HG03354 (cell line): Measurements from ENCODE around the gene DNASE2.
"Not testable (repeated sequence)": the region's sequence is repeated elsewhere in the genome, so short reads cannot be mapped to it uniquely, and the experiment has no call there.

Experiments
- ATAC-seq: cut with Tn5 transposase; IDR thresholded peaks from one replicate; pipeline ENCODE4 v1.9.1; 2021; ENCODE audit warnings: mild to moderate bottlenecking; ENCODE audit not compliant: unreplicated experiment, poor library complexity, severe bottlenecking

DNASE2 gene

DNA sequence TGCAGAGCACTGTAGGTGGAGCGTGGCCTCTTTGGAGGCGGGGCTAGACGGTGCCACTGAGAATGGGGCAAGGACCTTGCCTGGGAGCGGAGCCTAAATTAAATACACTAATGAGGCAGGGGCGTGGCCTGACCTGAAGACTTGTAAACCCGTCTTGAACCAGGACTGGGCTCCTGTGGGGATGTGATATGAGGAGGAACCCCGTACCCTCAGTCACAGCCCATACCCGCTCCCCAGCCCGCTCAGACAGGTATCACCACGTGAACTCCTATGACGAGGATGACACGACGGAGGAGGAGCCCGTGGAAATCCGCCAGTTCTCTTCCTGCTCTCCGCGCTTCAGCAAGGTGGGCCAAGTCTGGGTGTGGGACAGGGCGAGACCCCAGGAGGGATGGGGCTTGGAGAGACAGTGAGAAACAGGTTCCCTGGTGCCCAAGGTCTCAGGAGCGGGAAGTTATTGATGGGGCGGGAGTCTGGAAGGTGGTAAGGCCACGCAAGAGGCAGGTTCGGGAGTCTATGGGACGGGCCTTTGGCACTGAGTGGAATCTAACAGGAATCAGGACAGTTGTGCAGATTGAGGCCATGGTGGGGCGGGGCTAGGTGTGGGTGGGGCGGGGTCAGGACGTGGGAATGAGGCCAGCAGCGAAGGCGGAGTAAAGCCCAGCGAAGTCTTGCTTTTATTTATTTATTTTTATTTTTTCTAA is 14.7 kb downstream of the DNASE2 start:
- ATAC-seq = no peak

DNA sequence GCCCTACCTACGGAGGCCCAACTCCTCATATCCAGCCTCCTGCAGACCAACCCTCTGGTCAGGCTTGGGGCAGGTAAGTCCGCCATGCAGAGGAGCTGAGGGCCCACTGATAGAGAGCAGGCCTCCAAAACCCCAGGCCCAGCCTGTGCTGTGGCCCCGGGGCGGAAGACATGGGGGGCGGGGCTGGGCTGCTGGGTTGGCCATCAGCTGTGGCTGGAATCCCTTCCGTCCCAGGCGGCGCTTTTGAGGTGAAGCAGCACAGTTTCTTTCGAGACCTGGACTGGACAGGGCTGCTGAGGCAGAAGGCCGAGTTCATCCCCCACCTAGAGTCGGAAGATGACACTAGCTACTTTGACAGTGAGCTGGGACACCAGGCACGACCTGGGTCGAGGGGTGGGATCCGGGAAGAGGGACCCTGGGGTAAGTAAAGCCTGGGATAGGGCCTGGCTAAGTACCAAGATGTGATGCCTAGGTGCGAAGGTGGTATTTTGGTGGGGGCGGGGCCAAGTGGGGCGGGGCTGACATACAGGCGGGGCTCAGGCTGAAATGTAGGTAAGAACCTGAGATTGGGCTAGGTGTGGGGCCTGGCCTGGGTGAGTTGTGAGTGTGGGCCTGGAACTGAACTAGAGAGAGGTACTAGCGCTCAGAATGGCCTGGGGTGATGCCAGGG is 15.4 kb downstream of the DNASE2 start:
- no peak for ATAC-seq

DNA sequence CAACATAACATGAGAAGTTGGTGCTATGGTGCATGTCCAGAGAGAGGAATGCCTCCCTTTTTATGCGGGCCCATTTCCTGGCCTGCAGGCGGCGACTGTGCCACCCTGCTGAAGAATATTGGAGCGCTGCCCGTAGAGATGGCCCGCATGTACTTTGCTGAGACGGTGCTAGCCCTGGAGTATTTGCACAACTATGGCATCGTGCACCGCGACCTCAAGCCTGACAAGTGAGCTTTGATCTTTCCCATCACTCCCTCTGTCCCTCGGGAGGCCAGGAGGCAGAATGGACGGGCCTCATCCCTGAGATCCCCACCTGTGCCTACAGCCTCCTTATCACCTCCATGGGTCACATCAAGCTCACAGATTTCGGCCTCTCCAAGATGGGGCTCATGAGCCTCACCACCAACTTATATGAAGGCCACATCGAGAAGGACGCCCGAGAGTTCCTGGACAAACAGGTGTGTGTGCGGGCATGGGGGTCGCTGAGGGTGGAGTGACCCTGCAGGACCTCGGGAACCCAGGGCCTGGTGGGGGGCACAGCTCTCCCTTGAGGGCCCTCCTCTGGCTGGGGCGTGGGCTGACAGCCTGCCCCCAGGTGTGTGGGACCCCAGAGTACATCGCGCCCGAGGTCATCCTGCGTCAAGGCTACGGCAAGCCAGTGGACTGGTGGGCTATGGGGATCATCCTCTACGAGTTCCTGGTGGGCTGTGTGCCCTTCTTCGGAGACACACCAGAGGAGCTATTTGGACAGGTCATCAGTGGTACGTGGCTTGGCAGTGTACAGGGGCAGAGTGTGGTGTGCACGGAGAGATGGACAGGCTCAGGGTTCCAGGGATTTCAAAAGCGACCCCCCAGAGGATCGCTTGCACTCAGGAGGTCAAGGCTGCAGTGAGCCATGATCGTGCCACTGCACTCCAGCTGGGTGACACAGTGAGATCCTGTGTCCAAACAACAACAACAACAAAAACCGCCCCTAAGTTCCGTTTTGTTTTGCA is 16.2 kb downstream of the DNASE2 start:
- ATAC-seq = no peak

DNA sequence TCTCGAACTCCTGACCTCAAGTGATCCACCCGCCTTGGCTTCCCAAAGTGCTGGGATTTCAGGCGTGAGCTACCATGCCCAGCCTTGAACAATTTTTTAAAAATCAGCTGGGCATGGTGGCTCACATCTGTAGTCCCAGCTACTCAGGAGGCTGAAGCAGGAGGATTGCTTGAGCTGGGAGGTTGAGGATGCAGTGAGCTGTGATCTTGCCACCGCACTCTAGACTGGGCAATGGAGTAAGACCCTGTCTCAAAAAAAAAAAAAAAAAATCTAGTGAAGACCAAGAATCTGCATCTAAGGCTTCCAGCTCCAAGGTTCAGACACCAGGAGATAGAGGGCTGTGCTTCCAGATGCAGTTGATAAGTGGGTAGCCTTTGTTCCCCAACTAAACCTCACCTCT is 17.1 kb downstream of the DNASE2 start:
- ATAC-seq = no peak

DNA sequence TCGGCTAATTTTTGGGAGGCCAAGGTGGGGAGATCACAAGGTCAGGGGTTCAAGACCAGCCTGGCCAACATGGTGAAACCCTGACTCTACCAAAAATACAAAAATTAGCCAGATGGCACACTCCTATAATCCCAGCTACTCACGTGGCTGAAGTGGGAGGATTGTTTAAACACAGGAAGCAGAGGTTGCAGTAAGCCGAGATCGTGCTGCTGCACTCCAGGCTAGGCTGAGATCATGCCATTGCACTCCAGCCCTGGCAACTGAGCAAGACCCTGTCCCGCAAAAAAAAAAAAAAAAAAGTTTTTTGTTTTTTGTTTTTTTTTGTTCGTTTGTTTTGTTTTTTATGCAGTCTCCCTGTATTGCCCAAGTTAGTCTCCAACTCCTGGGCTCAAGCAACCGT is 21.7 kb downstream of the DNASE2 start:
- ATAC-seq = no peak

DNA sequence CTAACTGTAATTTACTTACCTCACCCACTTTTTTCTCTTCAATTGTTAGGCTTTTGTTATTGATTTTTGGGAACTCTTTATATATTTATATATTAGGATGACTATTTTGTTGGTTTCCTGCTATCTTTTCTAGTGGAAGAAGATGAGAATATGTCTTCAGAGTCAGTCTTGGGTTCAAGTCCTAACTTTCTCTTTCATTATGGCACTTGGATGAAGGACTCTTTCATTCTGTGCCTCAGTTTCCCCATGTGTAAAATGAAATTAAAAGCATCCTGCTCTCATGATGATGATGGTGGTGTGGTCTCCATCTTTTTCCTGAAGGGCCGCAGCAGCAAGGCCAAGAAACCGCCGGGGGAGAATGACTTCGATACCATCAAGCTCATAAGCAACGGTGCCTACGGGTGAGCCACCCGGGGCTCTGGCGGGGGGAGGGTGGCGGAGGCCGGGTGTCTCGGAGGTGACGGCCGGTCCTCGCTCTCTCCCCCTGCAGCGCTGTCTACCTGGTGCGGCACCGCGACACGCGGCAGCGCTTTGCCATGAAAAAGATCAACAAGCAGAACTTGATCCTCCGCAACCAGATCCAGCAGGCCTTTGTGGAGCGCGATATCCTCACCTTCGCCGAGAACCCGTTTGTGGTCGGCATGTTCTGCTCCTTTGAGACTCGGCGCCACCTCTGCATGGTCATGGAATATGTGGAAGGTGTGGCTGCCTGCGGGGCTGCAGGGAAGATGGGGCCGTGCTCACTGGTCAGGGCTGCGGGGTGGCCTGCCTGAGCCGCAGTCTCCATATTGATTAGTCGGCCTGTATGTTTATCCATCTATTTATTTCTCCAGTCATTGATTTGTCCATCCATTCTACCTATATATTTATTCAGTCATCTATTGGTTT is 23.0 kb downstream of the DNASE2 start:
- ATAC-seq = no peak

DNA sequence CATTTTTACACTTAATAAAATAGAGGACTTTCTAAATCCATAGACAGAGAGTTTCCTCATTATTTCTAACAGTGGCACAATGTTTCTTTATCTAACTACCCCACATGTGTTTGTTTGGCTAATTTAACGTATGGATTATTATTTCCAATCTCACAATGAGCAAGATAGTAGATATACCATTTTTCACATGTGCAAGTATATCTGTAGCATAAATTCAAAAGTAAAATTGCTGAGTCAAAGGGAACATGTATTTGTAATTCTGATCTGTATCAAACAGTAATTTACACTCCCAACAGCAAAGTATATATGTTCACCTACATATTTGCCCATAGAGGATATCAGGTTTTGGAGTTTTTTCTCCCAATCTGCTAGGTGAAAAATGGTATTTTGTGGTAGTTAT is 24.6 kb downstream of the DNASE2 start:
- ATAC-seq = no peak

DNA sequence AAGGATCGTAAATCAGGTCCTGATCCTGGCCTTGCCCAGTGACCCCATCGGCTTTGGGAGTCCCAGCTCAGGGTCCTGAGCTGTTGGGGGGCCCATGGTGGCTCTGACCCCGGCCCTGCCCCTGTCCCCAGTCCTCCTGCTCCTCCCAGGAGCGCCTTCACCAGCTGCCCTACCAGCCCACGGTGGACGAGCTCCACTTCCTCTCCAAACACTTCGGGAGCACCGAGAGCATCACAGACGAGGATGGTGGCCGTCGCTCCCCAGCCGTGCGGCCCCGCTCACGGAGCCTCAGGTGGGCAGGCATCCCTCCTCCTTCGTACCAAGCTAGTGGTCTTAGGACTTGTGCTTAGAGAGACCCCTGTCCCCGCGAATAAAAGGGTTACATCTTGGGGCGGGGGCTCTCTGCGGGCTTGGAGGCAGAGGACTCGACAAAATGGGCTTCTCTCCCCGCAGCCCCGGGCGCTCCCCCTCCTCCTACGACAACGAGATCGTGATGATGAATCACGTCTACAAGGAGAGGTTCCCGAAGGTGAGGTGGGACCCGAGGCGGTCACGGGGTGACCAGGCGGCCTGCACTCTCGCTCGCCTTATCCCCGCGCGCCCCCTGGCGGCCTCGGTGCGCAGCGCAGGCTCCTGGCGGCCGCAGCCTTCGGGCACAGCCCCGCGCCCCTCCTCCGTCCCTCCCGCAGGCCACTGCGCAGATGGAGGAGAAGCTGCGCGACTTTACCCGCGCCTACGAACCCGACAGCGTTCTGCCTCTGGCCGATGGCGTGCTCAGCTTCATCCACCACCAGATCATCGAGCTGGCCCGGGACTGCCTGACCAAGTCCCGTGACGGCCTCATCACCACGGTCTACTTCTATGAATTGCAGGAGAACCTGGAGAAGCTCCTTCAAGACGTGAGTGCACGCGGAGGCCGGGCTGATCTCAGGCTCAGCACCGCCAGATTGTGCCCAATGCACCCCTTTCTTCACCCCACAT is 33.8 kb downstream of the DNASE2 start:
- ATAC-seq = no peak

DNA sequence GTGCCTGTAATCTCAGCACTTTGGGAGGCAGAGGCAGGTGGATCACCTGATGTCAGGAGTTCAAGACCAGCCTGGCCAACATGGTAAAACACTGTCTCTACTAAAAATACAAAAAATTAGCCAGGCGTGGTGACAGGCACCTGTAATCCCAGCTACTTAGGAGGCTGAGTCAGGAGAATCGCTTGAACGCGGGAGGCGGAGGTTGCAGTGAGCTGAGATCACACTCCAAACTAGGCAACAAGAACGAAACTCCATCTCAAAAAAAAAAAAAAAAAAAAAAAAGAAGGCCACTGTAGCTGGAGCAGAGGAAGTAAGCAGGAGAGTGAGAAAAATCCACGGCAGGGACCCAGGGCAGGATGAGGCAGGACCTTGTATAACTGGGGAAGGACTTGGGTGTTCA is 34.6 kb downstream of the DNASE2 start:
- not testable (repeated sequence) for ATAC-seq

DNA sequence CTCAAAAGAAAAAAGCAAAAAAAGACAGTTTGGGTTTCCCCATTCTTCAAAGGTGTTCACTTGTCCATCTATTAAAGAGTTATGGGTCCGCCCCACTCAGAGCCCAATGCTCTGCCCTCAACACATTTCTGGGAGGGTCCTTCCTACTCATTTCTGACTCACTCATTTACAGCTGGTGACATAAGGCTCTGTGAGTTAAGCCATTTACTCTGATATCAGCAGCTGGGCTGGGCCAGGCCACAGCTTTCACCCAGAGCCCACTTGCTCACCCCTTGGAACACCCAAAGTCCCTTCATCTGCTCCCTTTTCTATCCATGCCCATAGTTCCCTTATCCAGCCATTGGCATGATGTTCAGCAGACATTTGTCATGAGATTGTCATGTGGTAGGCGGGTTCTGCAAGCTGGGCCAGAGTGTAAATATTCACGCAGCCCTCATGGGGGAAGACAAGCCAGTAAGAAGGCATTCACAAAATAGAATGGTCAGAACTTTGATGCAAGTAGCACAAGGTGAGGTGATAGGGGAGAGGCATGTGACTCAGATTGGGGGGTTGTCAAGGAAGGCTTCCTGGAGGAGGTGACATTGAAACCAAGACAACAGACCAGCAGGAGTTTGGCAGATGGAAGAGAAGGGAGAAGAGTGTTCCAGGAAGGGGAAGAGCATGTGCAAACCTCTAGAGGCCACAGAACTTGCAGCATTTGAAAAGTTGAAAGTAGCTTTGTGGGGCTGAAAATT is 37.1 kb downstream of the DNASE2 start:
- no peak for ATAC-seq

DNA sequence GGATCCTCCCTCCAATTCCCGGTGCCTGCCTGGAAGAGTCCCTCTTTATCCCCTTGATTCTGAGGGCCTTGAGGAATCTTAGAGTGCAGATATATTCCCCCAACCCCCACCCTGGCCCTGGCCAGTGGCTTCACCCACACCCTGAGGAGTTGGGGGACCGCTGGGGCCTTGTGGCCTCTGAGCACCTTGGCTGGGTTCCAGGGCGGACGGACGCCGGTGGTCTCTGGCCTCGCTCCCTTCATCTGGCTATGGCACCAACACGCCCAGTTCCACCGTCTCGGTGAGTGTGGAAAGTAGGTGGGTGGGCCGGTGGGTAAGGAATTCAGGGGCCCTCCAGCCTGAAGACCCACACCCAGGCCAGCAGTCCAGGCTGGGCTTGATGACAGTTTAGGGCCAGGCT is 37.9 kb downstream of the DNASE2 start:
- ATAC-seq = no peak

DNA sequence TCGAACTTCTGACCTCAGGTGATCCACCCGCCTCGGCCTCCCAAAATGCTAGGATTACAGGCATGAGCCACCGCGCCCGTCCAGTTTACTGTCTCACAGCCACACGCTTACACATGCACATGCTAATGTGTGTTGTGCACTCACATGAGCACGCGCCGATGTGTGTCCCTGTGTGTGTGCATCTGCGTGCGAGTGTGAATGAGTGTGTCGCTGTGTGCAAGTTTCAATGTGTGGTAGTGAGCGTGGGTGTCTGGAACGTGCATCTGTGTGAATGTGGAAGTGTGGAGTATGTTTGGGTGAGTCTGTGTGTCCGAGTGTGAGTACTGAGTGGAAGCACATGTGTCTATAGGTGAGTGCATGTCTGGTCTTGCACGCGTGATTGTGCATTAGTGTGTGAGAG is 38.7 kb downstream of the DNASE2 start:
- no peak for ATAC-seq

DNA sequence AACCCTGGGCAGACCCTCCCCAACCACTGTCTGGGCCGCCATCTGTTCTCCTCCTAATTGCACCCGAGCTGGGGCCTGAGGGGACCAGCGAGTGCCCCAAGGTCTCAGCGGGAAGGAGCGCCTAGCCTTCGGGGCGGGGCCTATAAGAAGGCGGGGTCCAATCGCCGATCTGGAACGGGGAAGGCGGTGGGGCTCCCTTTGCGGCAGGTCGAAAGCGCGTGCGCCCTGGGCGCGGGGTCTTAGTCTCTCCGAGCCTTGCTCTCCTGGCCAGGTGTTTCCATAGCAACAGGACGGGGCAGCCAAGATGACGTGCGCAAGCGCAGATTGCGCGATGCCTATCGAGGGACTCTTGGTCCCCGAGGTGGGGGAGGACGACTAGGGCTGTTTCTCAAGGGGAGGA is 40.2 kb downstream of the DNASE2 start:
- no peak for ATAC-seq

DNA sequence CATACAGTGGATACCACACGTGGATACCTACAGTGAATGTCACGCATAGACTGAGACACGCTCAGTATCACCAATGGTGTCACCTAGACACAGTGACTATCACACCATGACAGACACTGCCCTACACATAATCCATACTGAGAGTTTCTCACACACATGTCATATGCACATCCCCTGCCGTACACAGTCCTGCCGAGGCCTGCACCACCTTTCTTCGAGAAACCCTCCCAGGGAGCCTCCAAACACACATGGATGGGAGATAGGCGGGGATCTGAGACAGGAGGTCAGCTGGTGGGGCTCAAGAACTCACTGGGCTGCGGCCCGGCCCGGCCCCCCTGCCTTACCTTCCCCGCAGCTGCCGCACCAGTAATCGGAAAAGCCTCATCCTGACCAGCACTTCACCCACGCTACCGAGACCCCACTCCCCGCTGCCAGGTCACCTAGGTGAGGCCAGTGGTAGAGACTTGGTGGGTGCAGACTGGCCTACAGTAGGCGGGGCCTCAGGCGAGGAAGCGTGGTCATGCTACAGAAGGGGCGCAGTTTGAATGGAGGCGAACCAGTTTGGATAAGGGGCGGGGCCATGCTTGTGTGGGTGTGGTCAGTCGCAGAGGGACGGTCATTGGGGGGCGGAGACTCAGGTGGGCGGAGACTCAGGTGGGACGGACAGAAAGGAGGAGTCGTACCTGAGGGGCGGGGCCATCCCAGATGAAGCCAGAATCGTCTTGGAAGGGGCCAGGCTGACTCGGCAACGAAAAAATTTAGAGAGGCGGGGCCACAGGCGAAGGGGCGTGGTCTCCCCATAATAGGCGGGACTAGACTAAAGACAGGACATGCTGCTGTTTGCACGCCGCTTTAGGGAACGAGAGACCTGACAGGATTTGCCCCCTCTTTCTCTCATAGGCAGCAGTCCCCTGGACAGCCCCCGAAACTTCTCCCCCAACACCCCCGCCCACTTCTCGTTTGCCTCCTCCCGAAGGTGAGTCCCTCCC is 40.9 kb downstream of the DNASE2 start:
- no peak for ATAC-seq

DNA sequence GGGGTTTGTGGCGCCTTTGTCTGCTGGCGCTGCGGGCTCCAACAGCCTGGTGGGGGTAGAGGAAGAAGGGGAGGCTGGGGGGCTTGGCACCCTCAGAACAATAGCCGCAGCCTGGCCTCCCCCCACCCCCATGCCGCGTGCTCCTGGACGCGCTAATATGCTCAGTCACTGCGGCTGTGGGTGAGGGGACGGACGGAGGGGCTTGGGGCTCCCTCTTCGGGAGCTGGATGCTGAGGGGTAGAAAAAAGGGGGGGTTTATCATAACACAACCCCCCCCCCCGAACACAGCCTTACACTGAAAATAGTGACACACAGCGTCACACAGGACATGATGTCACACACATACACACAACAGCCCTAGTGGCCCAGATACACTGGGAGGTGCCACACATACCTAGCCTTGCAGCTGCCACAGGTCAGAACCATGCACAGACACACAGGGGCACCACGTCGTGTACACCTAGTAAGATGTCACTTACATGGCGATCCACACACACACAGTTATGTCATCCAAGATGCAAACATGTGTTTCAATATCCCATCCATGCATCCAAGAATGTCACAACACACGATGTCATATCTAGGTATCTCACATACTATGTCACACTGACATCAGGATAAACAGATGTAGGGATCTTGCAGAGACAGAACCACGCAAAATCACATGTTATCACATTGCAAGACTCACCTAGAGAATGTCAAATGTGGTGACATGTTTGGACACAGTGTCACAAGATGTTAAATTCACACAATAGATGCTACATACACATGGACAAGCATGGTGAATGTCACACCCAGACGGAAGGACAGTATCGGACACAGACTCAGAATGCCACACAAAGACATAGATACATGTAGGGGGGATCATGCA is 42.1 kb downstream of the DNASE2 start:
- no peak for ATAC-seq
